ENCODE measurements around the gene RABGGTA.

Gene RABGGTA

DNA sequence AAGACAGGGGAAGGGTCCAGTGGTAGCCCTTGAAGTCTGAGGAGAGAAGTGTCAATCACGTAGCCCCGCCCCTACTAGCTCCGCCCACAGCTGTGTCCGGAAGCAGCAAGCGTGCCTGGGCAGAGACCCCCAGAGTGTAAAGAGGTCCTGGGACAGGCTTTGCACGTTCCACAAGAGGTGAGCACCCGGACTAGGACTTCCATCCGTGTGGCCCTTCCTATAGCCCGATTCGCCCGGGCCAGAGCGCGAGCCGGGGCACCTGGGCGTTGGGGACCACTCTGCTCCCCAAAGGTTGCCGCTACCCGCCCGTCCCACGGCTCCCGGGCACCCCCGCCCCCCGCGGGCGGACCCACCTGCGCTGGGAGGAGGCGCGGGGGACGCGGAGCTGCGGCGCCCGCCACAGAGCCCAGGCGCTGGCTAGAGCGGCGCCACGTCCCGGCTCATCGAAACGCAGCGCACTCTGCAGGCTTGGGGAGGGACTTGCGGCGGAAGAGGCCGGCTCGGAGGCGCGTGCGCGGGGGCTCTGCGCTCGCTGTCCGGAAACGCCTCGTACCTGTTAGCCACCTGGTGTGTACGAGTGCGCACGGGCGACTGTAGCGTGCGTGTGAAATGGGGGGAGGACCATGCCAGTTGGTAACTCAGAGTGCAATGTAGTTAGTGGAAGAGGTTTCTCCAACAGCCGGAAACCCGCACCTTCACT is at the start of gene RABGGTA:
RABGGTA (minus strand) TSS at position 464 of the 700 bp plus-strand sequence. CDS start 482 bp downstream, outside the sequence.
- peak; percentile 46 for DNase-seq (ENCODE audit: low read depth)
- peak within 1 kb of the TSS; percentile 79 for H3K4me3 ChIP-seq (ENCODE audit: control insufficient read depth, low read depth, low read length)
- TF ChIP-seq CTCF (IDR thresholded peaks at IDR 0.05; ENCODE audit: control insufficient read depth, insufficient read depth, low read depth, low read length, missing control alignments): peak; percentile 66

DNA sequence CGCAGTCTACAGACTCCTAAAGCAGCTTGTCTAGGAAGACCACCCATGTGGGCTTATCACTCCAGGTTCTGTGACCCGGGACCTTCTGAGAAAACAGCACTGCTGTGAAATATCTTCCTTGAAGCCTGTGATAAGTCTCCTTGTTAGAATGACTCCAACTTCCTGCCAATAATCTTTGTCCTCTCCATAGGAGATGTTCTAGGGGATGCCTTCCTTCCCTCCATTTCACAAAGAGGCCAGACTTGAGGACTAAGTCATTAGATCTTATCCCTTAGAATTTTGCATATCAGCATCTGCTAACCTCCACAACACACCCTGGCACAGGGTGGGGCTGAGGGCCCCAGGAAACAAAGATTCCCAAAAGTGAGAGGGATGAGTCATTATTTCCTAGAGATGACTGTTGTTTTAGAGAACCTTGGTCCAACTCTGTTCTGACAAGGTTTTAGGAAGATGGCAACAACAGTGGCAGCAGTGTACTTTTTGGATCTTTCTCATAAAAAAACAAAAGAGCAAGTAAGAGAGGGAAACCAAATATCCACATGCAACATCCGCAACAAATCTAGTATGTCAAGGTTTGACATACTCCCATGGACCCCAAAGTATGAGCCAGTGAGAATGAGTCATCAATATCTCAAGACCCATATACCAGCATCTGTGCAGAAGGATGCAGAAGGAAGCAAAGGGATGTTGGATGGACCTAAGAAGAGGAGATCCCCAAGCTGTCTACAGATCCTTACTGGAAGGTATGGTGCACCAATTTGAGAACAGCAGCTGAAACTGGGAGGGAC is 45.9 kb upstream of the RABGGTA start:
- no peak for TF ChIP-seq CTCF (IDR thresholded peaks at IDR 0.05; ENCODE audit: control insufficient read depth, insufficient read depth, low read depth, low read length, missing control alignments)
- DNase-seq (ENCODE audit: low read depth): no peak

DNA sequence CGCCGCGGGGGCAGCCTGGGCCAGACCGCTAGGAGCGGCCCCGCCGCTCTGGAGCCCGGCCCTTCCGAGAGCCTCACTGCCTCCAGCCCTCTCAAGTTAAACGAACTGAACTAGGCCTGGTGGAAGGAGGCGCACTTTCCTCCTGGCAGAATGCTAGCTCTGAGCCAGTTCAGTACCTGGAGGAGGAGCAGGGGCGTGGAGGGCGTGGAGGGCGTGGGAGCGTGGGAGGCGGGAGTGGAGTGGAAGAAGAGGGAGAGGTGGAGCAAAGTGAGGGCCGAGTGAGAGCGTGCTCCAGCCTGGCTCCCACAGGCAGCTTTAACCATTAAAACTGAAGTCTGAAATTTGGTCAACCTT is 45.2 kb upstream of the RABGGTA start:
- H3K4me3 ChIP-seq (ENCODE audit: control insufficient read depth, low read depth, low read length): no peak overlapping the region
- DNase-seq (ENCODE audit: low read depth): no peak
- TF ChIP-seq CTCF (IDR thresholded peaks at IDR 0.05; ENCODE audit: control insufficient read depth, insufficient read depth, low read depth, low read length, missing control alignments): no peak

More for the DNA sequence above, 45.9 kb upstream of the RABGGTA start:
- no peak overlapping the region for H3K4me3 ChIP-seq (ENCODE audit: control insufficient read depth, low read depth, low read length)

DNA sequence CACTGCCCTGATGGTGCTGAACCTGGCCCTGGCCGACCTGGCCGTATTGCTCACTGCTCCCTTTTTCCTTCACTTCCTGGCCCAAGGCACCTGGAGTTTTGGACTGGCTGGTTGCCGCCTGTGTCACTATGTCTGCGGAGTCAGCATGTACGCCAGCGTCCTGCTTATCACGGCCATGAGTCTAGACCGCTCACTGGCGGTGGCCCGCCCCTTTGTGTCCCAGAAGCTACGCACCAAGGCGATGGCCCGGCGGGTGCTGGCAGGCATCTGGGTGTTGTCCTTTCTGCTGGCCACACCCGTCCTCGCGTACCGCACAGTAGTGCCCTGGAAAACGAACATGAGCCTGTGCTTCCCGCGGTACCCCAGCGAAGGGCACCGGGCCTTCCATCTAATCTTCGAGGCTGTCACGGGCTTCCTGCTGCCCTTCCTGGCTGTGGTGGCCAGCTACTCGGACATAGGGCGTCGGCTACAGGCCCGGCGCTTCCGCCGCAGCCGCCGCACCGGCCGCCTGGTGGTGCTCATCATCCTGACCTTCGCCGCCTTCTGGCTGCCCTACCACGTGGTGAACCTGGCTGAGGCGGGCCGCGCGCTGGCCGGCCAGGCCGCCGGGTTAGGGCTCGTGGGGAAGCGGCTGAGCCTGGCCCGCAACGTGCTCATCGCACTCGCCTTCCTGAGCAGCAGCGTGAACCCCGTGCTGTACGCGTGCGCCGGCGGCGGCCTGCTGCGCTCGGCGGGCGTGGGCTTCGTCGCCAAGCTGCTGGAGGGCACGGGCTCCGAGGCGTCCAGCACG is 44.6 kb upstream of the RABGGTA start:
- no peak for TF ChIP-seq CTCF (IDR thresholded peaks at IDR 0.05; ENCODE audit: control insufficient read depth, insufficient read depth, low read depth, low read length, missing control alignments)
- H3K4me3 ChIP-seq (ENCODE audit: control insufficient read depth, low read depth, low read length): no peak overlapping the region
- DNase-seq (ENCODE audit: low read depth): no peak

DNA sequence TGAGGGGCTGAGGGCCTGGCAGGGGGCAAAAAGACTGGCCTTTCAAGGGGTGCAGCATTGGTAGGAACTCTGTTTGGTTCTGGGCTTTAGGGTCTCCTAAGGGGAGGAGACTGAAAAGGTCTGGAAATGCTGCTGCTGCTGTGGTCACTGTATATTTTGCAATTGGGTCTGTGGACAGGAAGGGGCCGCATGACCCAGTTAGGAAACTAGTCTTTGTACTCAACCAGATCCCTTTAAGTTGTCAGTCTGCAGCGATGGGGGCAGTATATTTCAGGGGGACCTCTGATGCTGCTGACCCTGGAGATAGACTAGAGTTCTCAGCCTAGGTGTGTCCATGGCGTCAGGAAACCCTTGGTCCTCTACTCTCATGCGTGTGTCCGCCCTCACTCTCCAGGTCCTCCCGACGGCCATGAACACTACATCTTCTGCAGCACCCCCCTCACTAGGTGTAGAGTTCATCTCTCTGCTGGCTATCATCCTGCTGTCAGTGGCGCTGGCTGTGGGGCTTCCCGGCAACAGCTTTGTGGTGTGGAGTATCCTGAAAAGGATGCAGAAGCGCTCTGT is 43.9 kb upstream of the RABGGTA start:
- TF ChIP-seq CTCF (IDR thresholded peaks at IDR 0.05; ENCODE audit: control insufficient read depth, insufficient read depth, low read depth, low read length, missing control alignments): no peak
- H3K4me3 ChIP-seq (ENCODE audit: control insufficient read depth, low read depth, low read length): no peak overlapping the region
- no peak for DNase-seq (ENCODE audit: low read depth)

Measured in AG09309 (cell line).